Naive thymus-derived CD4-positive, alpha-beta T cell (primary cell): ENCODE measurements around the gene SENP3. TPM values are rescaled to one million over a fixed set of nuclear protein-coding genes. Genes with fewer than 3 reads are reported as not detected.

Experiments used
- ATAC-seq: fragments of 150-1000 bp; cut with Tn5 transposase; 2 replicates; pipeline ENCODE4 v1.10.0; 2021; ENCODE audit warnings: mild to moderate bottlenecking, moderate library complexity
- CTCF ChIA-PET: fragments of 350-600 bp; sonication (Branson Sonifier 250); formaldehyde crosslinking; loops from one replicate; lab custom pipeline; 2021; ENCODE audit warnings: antibody characterized with exemption; lab: Charles Lee
- POLR2A ChIA-PET: fragments of 350-600 bp; sonication (Branson Sonifier 250); formaldehyde crosslinking; loops from one replicate; lab custom pipeline; 2021; ENCODE audit warnings: antibody characterized with exemption, inconsistent platforms; lab: Charles Lee
- DNase-seq, 9 donors: peaks; one replicate each; pipeline versions ENCODE4 v3.0.0 to v3.0.0-alpha.2; 2020 to 2022; ENCODE audit warnings: mixed read lengths in 1 of 9
- H3K27ac ChIP-seq: one replicate; pipeline ENCODE4 v1.7.0; 2013; ENCODE audit warnings: mild to moderate bottlenecking, low read depth, low read length, moderate library complexity
- H3K27me3 ChIP-seq, 2 donors: one replicate each; pipeline ENCODE4 v1.7.0; 2013; ENCODE audit warnings: low read length in 2 of 2, mild to moderate bottlenecking in 2 of 2, moderate library complexity in 2 of 2; ENCODE audit not compliant: control insufficient read depth in 2 of 2, insufficient read depth in 2 of 2
- H3K36me3 ChIP-seq, 3 experiments: 1 replicate in 2 of 3; 2 replicates in 1 of 3; pipeline ENCODE4 v1.7.0; 2013; ENCODE audit warnings: low read length in 3 of 3, mild to moderate bottlenecking in 3 of 3, moderate library complexity in 1 of 3; ENCODE audit not compliant: insufficient read depth in 3 of 3, control insufficient read depth in 2 of 3
- H3K4me1 ChIP-seq, 2 donors: one replicate each; pipeline ENCODE4 v1.7.0; 2013; ENCODE audit warnings: low read length in 2 of 2, mild to moderate bottlenecking in 2 of 2, moderate library complexity in 1 of 2; ENCODE audit not compliant: control insufficient read depth in 2 of 2, insufficient read depth in 2 of 2
- H3K4me3 ChIP-seq: 2 replicates; pipeline ENCODE4 v1.7.0; 2013; ENCODE audit warnings: mild to moderate bottlenecking, low read length
- H3K9me3 ChIP-seq, 3 experiments: 1 replicate in 2 of 3; 2 replicates in 1 of 3; pipeline ENCODE4 v1.7.0; 2013; ENCODE audit warnings: low read length in 3 of 3; ENCODE audit not compliant: control insufficient read depth in 2 of 3
- H3K27ac Mint-ChIP-seq, 9 donors: one replicate each; pipeline ENCODE4 v1.8.0; 2020 to 2022; ENCODE audit warnings: mixed read lengths in 9 of 9, mild to moderate bottlenecking in 8 of 9, moderate library complexity in 5 of 9, inconsistent platforms in 2 of 9
- H3K27me3 Mint-ChIP-seq, 5 donors: one replicate each; pipeline ENCODE4 v1.8.0; 2021 to 2022; ENCODE audit warnings: mixed read lengths in 5 of 5, mild to moderate bottlenecking in 1 of 5
- H3K36me3 Mint-ChIP-seq, 5 donors: one replicate each; pipeline ENCODE4 v1.8.0; 2020 to 2022; ENCODE audit warnings: mixed read lengths in 5 of 5, mild to moderate bottlenecking in 3 of 5, inconsistent platforms in 1 of 5
- H3K4me1 Mint-ChIP-seq, 7 donors: one replicate each; pipeline ENCODE4 v1.8.0; 2020 to 2022; ENCODE audit warnings: mixed read lengths in 7 of 7, mild to moderate bottlenecking in 3 of 7, inconsistent platforms in 1 of 7
- H3K4me3 Mint-ChIP-seq, 10 donors: one replicate each; pipeline ENCODE4 v1.8.0; 2020 to 2022; ENCODE audit warnings: mild to moderate bottlenecking in 10 of 10, mixed read lengths in 10 of 10, moderate library complexity in 6 of 10, inconsistent platforms in 2 of 10
- H3K9me3 Mint-ChIP-seq, 11 donors: one replicate each; pipeline ENCODE4 v1.8.0; 2020 to 2022; ENCODE audit warnings: mixed read lengths in 11 of 11, mild to moderate bottlenecking in 4 of 11, inconsistent platforms in 1 of 11, moderate library complexity in 1 of 11
- intact Hi-C, 2 donors: fragments of 100-400 bp; cut with micrococcal nuclease; formaldehyde crosslinking; loops; one replicate each; pipeline ENCODE4 v1.15.1; 2023
- polyA plus RNA-seq, 2 donors: library from polyadenylated mRNA; unstranded; fragments of 300-500 nt; fragmentation: Illumina TruSeq; gene quantifications; one replicate each; pipeline ENCODE4 v1.2.3, GENCODE V29; 2021
- total RNA-seq, 6 experiments: library from RNA in 5 of 6; stranded (reverse) in 5 of 6; gene quantifications; 1 replicate in 5 of 6; 2 replicates in 1 of 6; pipeline ENCODE4 v1.2.3 and lab custom pipeline; 2021 to 2026

SENP3 gene
- total and polyA plus RNA-seq, 7 experiments from 2014 or later = 13.2 to 43.8 (median 36.1) TPM

DNA sequence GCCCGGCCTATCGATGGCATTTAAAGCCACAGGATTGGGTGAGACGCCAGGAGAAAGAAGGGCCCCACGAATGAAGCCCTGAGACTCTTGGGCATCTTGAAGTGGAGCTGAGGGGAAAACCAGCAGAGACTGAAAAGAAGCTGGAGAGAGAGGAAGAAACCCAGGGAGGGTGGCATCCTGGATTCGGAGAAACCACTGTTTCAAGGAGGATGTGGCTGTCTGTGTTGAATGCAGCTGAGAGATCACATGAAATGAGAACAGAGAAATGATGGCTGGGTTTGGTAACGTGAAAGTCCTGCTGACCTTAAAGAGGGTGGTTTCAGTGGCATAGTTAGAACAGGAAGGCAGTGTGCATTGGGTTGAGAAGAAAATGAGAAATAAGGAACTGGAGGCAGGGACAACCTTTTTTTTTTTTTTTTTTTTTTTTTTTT is 9.1 kb upstream of the SENP3 start:
- H3K36me3 ChIP-seq = peaks cover 0 to 4% (median 0%) of the 10 kb centered on the region in 3 experiments
- DNase-seq = peak in 7 of 9 donors; percentile 45 to 81 (median 74)
- no peak overlapping the region for H3K4me3 ChIP-seq
- ChIA-PET POLR2A (interaction anchor here (0.7 to 1.9 kb wide), 6 partner anchors 9 to 169 kb away, joined by 3 to 6 read pairs (median 4); partner anchors contain the start of genes SENP3 and TP53), CTCF (interaction anchor here (0.8 to 1.5 kb wide), 3 partner anchors 8 to 116 kb away, joined by 3 to 6 read pairs (median 5); no protein-coding TSS in a partner anchor)
- H3K9me3 Mint-ChIP-seq = peaks cover 0 to 1% (median 0%) of the 10 kb centered on the region in 11 donors
- peak; percentile 81 for ATAC-seq
- peak overlapping the region; percentile 61 to 88 (median 75) for H3K4me3 Mint-ChIP-seq
- no peaks in the 10 kb centered on the region for H3K9me3 ChIP-seq
- no peaks in the 10 kb centered on the region for H3K27me3 Mint-ChIP-seq
- H3K4me1 ChIP-seq = peaks cover 15 to 52% of the 10 kb centered on the region in 2 donors
- intact Hi-C loops = loop anchor here in 1 of 2 donors (1.0 kb wide), 2 partner anchors 9 to 29 kb away; partner anchors contain the start of gene SENP3
- peaks cover 64 to 83% (median 69%) of the 10 kb centered on the region in 7 donors for H3K4me1 Mint-ChIP-seq
- H3K36me3 Mint-ChIP-seq = peaks cover 0 to 42% (median 10%) of the 10 kb centered on the region in 5 donors
- H3K27me3 ChIP-seq = no peaks in the 10 kb centered on the region
- peak overlapping the region; percentile 86 to 95 (median 91) for H3K27ac Mint-ChIP-seq
- H3K27ac ChIP-seq = peak overlapping the region; percentile 47

DNA sequence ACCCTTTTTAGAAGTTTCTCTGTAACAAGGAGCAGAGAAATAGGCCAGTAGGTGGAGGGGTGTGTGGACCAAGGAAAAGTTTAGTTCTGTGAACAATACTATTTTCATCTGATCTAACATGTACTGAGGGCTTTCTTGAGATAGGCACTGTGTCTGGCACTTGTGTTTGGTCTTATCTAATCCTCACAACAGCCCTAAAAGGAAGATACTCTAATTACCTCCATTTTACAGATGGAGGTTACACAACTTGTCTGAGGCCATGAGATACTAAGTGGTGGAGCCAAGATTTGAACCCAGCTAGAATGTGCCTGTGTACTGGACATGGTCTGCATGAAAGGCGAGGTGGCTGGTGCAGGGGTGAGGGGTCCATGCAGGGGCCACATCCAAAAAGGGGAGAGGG is 8.4 kb upstream of the SENP3 start:
- intact Hi-C loops = no loop called here
- peak overlapping the region; percentile 47 for H3K27ac ChIP-seq
- Mint-ChIP-seq H3K27ac (peak overlapping the region; percentile 80 to 95 (median 91)), H3K4me1 (peaks cover 63 to 83% (median 69%) of the 10 kb centered on the region in 7 donors), H3K4me3 (peak overlapping the region; percentile 42 to 88 (median 68)), H3K27me3 (no peaks in the 10 kb centered on the region), H3K9me3 (peaks cover 0 to 1% (median 0%) of the 10 kb centered on the region in 11 donors), H3K36me3 (peaks cover 0 to 39% (median 10%) of the 10 kb centered on the region in 5 donors)
- no peak for ATAC-seq
- H3K9me3 ChIP-seq = no peaks in the 10 kb centered on the region
- H3K4me3 ChIP-seq = no peak overlapping the region
- ChIA-PET POLR2A (interaction anchor here (1.9 kb wide), 1 partner anchor 8 kb away, joined by 6 read pairs; the partner anchor contains the start of gene SENP3), CTCF (no interaction called here)
- no peaks in the 10 kb centered on the region for H3K27me3 ChIP-seq
- no peak for DNase-seq
- H3K36me3 ChIP-seq = peaks cover 0 to 4% (median 0%) of the 10 kb centered on the region in 3 experiments
- H3K4me1 ChIP-seq = peaks cover 15 to 59% of the 10 kb centered on the region in 2 donors

DNA sequence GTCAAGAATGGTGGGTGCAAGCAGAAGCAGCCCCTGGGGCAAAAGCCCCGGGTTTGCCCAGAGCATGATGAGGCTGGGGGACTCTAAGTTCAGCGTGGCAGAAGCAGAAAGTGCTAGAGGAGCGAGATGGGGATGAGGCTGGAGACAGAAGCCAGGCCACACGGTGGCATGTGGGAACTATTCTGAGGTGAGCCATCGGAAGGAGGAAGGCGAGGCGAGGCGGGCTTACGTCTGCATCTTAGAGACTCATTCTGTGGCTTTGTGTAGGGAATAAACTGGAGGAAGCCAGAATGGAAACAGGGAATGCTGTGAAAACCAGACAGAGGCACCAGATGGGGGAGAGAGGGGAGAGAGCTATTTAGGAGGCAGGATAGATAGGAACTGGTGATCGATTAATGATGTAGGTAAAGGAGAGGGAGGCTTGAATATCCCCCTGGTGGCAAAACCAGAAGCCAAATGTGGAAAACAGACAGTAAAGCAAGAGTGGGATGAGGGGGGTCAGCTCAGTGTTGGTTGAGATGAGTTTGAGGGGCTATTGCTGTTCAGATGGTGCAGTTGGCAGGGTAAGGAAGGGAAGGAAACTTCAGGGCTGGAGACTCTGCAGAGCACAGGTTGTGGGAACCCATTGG is 6.3 kb upstream of the SENP3 start:
- POLR2A ChIA-PET = interaction anchor here (0.6 to 1.0 kb wide), 2 partner anchors 132 to 368 kb away, joined by 3 read pairs; partner anchors contain the start of genes TP53 and WRAP53
- H3K36me3 Mint-ChIP-seq = peaks cover 0 to 42% (median 10%) of the 10 kb centered on the region in 5 donors

GRCh38 chr17:7556627-7557026 is 5.1 kb upstream of the SENP3 start:
- peaks cover 18 to 67% of the 10 kb centered on the region in 2 donors for H3K4me1 ChIP-seq
- peaks cover 59 to 79% (median 68%) of the 10 kb centered on the region in 7 donors for H3K4me1 Mint-ChIP-seq
- H3K4me3 ChIP-seq = no peak overlapping the region
- H3K36me3 Mint-ChIP-seq = peaks cover 0 to 40% (median 10%) of the 10 kb centered on the region in 5 donors
- intact Hi-C loops = no loop called here
- POLR2A ChIA-PET = interaction anchor here (0.9 to 1.9 kb wide), 4 partner anchors 8 to 130 kb away, joined by 3 to 10 read pairs (median 5); no protein-coding TSS in a partner anchor
- peaks cover 0 to 4% (median 0%) of the 10 kb centered on the region in 3 experiments for H3K36me3 ChIP-seq
- peak overlapping the region; percentile 10 to 87 (median 67) for H3K27ac Mint-ChIP-seq
- H3K27me3 Mint-ChIP-seq = no peaks in the 10 kb centered on the region
- no peaks in the 10 kb centered on the region for H3K27me3 ChIP-seq
- peaks cover 0 to 1% (median 0%) of the 10 kb centered on the region in 11 donors for H3K9me3 Mint-ChIP-seq
- DNase-seq (no peak), ATAC-seq (no peak)
- CTCF ChIA-PET = interaction anchor here (1.2 to 6.1 kb wide), 3 partner anchors 8 to 42 kb away, joined by 3 to 86 read pairs (median 6); partner anchors contain the start of gene TNFSF12
- H3K27ac ChIP-seq = no peak overlapping the region
- H3K9me3 ChIP-seq = no peaks in the 10 kb centered on the region
- H3K4me3 Mint-ChIP-seq = peak overlapping the region in 4 of 10 donors; percentile 16 to 56 (median 42)

More for the DNA sequence above, 6.3 kb upstream of the SENP3 start:
- H3K27ac Mint-ChIP-seq = peak overlapping the region; percentile 64 to 93 (median 85)
- DNase-seq (no peak), ATAC-seq (no peak)
- peaks cover 60 to 81% (median 67%) of the 10 kb centered on the region in 7 donors for H3K4me1 Mint-ChIP-seq
- Histone ChIP-seq H3K36me3 (peaks cover 0 to 4% (median 0%) of the 10 kb centered on the region in 3 experiments), H3K4me3 (no peak overlapping the region), H3K9me3 (no peaks in the 10 kb centered on the region), H3K27me3 (no peaks in the 10 kb centered on the region), H3K4me1 (peaks cover 14 to 64% of the 10 kb centered on the region in 2 donors), H3K27ac (peak overlapping the region; percentile 27)
- no peaks in the 10 kb centered on the region for H3K27me3 Mint-ChIP-seq
- CTCF ChIA-PET = no interaction called here
- peak overlapping the region in 6 of 10 donors; percentile 9 to 68 (median 58) for H3K4me3 Mint-ChIP-seq
- intact Hi-C loops = no loop called here
- peaks cover 0 to 1% (median 0%) of the 10 kb centered on the region in 11 donors for H3K9me3 Mint-ChIP-seq

DNA sequence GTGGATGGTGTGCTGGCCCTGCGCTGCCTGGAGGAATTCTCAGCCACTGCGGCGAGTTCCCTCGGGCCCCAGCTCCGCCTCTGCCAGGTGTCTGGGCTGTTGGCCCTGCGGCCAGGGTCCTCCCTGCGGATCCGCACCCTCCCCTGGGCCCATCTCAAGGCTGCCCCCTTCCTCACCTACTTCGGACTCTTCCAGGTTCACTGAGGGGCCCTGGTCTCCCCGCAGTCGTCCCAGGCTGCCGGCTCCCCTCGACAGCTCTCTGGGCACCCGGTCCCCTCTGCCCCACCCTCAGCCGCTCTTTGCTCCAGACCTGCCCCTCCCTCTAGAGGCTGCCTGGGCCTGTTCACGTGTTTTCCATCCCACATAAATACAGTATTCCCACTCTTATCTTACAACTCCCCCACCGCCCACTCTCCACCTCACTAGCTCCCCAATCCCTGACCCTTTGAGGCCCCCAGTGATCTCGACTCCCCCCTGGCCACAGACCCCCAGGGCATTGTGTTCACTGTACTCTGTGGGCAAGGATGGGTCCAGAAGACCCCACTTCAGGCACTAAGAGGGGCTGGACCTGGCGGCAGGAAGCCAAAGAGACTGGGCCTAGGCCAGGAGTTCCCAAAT is 4.5 kb upstream of the SENP3 start:
- no peaks in the 10 kb centered on the region for H3K9me3 ChIP-seq
- Mint-ChIP-seq H3K4me3 (peak overlapping the region in 1 of 10 donors; percentile 87), H3K9me3 (peaks cover 0 to 1% (median 0%) of the 10 kb centered on the region in 11 donors), H3K4me1 (peaks cover 53 to 74% (median 62%) of the 10 kb centered on the region in 7 donors), H3K27ac (peak overlapping the region in 7 of 9 donors; percentile 3 to 95 (median 56)), H3K27me3 (no peaks in the 10 kb centered on the region), H3K36me3 (peaks cover 0 to 38% (median 10%) of the 10 kb centered on the region in 5 donors)
- peak overlapping the region; percentile 53 for H3K27ac ChIP-seq
- CTCF ChIA-PET = interaction anchor here (0.6 to 6.1 kb wide), 9 partner anchors 9 to 270 kb away, joined by 3 to 86 read pairs (median 4); partner anchors contain the start of gene TNFSF12
- ATAC-seq (no peak), DNase-seq (no peak)
- POLR2A ChIA-PET = interaction anchor here (0.6 to 1.9 kb wide), 8 partner anchors 9 to 616 kb away, joined by 3 to 10 read pairs (median 4); no protein-coding TSS in a partner anchor
- intact Hi-C loops = no loop called here
- peaks cover 19 to 63% of the 10 kb centered on the region in 2 donors for H3K4me1 ChIP-seq
- H3K27me3 ChIP-seq = no peaks in the 10 kb centered on the region
- H3K36me3 ChIP-seq = peaks cover 0 to 4% (median 0%) of the 10 kb centered on the region in 3 experiments
- no peak overlapping the region for H3K4me3 ChIP-seq
